ENCODE data around the gene TBC1D21. TPM values are rescaled to one million over a fixed set of nuclear protein-coding genes. Genes with fewer than 3 reads are reported as not detected.

TBC1D21 gene
- total and polyA plus RNA-seq, 10 of the 15 experiments (the other 5 are each of a cell fraction or from before 2014, with no cell fraction given) = not detected

- POLR2A ChIA-PET = no interaction called here
- peak; percentile 84 for FAIRE-seq
- Histone ChIP-seq H3K4me3 (no peak overlapping the region), H3K79me2 (ENCODE audit: control insufficient read depth, insufficient read depth, low read length) (no peaks in the 10 kb centered on the region), H3K9me3 (replicated peaks; ENCODE audit: control insufficient read depth, insufficient read depth, low read length) (no peaks in the 10 kb centered on the region), H3K27me3 (replicated peaks in 1 of 2; ENCODE audit: control insufficient read depth in 2 of 2, insufficient read depth in 2 of 2, low read length in 1 of 2) (peaks cover 3 to 5% of the 10 kb centered on the region in 2 experiments; a peak in 3 of 4 replicates), H2AFZ (ENCODE audit: control insufficient read depth, low read depth, low read length) (no peak overlapping the region), H4K20me1 (ENCODE audit: control insufficient read depth, insufficient read depth) (no peaks in the 10 kb centered on the region), H3K9ac (ENCODE audit: control insufficient read depth, insufficient read depth, low read length) (no peak overlapping the region), H3K27ac (ENCODE audit: control insufficient read depth, insufficient read depth) (no peak overlapping the region), H3K4me1 (ENCODE audit: control insufficient read depth, insufficient read depth, low read length) (no peaks in the 10 kb centered on the region), H3K4me2 (ENCODE audit: control insufficient read depth, insufficient read depth) (no peak overlapping the region), H3K36me3 (ENCODE audit: control insufficient read depth in 2 of 2, insufficient read depth in 2 of 2, low read length in 1 of 2) (no peaks in the 10 kb centered on the region)
- 13% methylated on average over 6 of the region's 6 CpGs for WGBS (ENCODE audit: insufficient coverage, insufficient replicate concordance, low lambda C conversion rate, missing lambda C conversion rate)
- no peak for DNase-seq (ENCODE audit: low read depth, low spot score)
- SMC1A ChIA-PET (ENCODE audit: uncharacterized antibody, unreplicated experiment) = interaction anchor here (0.9 to 3.0 kb wide), 6 partner anchors 9 to 322 kb away, joined by 3 to 43 read pairs (median 4); no protein-coding TSS in a partner anchor
- peak; percentile 59 for ATAC-seq
- intact Hi-C loops (cut with micrococcal nuclease; ENCODE audit: unreplicated experiment) = loop anchor here (1.0 kb wide), 1 partner anchor 34 kb away; no protein-coding TSS in a partner anchor
- RAD21 ChIA-PET (ENCODE audit: unreplicated experiment) = interaction anchor here (0.9 to 1.6 kb wide), 6 partner anchors 9 to 99 kb away, joined by 3 to 6 read pairs (median 4); no protein-coding TSS in a partner anchor
- CTCF ChIA-PET = interaction anchor here (0.6 to 5.8 kb wide), 27 partner anchors 8 to 1724 kb away, joined by 3 to 116 read pairs (median 4); no protein-coding TSS in a partner anchor
- in situ Hi-C loops (cut with MboI) = no loop called here
- BruUV-seq (replicated peaks) = no TSS peak
- no peak for TF ChIP-seq SRF (IDR thresholded peaks at IDR 0.05; ENCODE audit: low read depth in 2 of 2, low read length in 2 of 2)
- no peak for TF ChIP-seq ZNF384 (IDR thresholded peaks at IDR 0.05; ENCODE audit: borderline replicate concordance, low read depth, low read length)
- TF ChIP-seq EP300 (IDR thresholded peaks at IDR 0.05; ENCODE audit: borderline replicate concordance in 1 of 2, control insufficient read depth in 1 of 2, low read depth in 2 of 2, low read length in 2 of 2) = no peak
- no peak for TF ChIP-seq POU2F2 (IDR thresholded peaks at IDR 0.05; ENCODE audit: borderline replicate concordance, low read depth, low read length)
- no peak for TF ChIP-seq TCF3 (IDR thresholded peaks at IDR 0.05; ENCODE audit: borderline replicate concordance, insufficient read depth, low read depth, low read length)
- no peak for TF ChIP-seq SUPT20H (IDR thresholded peaks at IDR 0.05; ENCODE audit: borderline replicate concordance, control insufficient read depth, low read depth, low read length)
- TF ChIP-seq MAX (IDR thresholded peaks at IDR 0.05; ENCODE audit: low read depth, low read length) = no peak
- no peak for TF ChIP-seq CEBPB (IDR thresholded peaks at IDR 0.05; ENCODE audit: borderline replicate concordance in 1 of 2, low read depth in 2 of 2, low read length in 2 of 2)
- peak; percentile 52 to 70 (median 62) for TF ChIP-seq CTCF (IDR thresholded peaks at IDR 0.05 in 2 of 3, conservative IDR thresholded peaks at IDR 0.05 in 1 of 3; ENCODE audit: control insufficient read depth in 2 of 3, extremely low read depth in 1 of 3, insufficient read depth in 1 of 3, low read depth in 3 of 3, low read length in 3 of 3)
- TF ChIP-seq RAD21 (IDR thresholded peaks at IDR 0.05; ENCODE audit: insufficient read depth, low read depth, low read length) = peak; percentile 57
- no peak for TF ChIP-seq ZBTB33 (IDR thresholded peaks at IDR 0.05)
- TF ChIP-seq GABPA (IDR thresholded peaks at IDR 0.05; ENCODE audit: low read depth) = no peak
- peak; percentile 66; the same call in 1 of the 2 replicates for TF ChIP-seq SMC3 (IDR thresholded peaks at IDR 0.05; ENCODE audit: borderline replicate concordance, low read length)
- TF ChIP-seq ZBED1 (IDR thresholded peaks at IDR 0.05; ENCODE audit: borderline replicate concordance) = no peak
- no peak for TF ChIP-seq ZBTB4 (CRISPR knock-in tag; IDR thresholded peaks at IDR 0.05)
These were observed 636 bp downstream of the TBC1D21 start for GRCh38 chr15:73873889-73874511.
